ENCODE measurements around the gene ATG9B.

GRCh38 chr7:151060113-151060415 is 35.8 kb upstream of the ATG9B start:
- no peak for TF ChIP-seq PAX5 (IDR thresholded peaks at IDR 0.05; ENCODE audit: insufficient read depth, low read length, severe bottlenecking)
- TF ChIP-seq POLR2AphosphoS5 (IDR thresholded peaks at IDR 0.05; ENCODE audit: low read depth, low read length): no peak
- TF ChIP-seq POLR2A (IDR thresholded peaks at IDR 0.05; ENCODE audit: low read depth, low read length): no peak
- TF ChIP-seq TAF1 (IDR thresholded peaks at IDR 0.05; ENCODE audit: low read depth, low read length): no peak
- TF ChIP-seq SPI1 (IDR thresholded peaks at IDR 0.05; ENCODE audit: low read depth, low read length): no peak
- no peak for TF ChIP-seq POU2F2 (IDR thresholded peaks at IDR 0.05; ENCODE audit: low read depth, low read length)
